A549 treated with Mapracorat at 1 μM for 4 hours (cell line): Measurements from ENCODE around the gene ZBTB11. TPM values are rescaled to one million over a fixed set of nuclear protein-coding genes. Genes with fewer than 3 reads are reported as not detected.

Source experiments
- total RNA-seq: library from RNA; stranded (reverse); fragments of 200-300 nt; extraction: Qiagen RNA extraction; gene quantifications from 5 replicates; pipeline ENCODE4 v1.2.3, GENCODE V29; 2022

Gene ZBTB11, protein sequence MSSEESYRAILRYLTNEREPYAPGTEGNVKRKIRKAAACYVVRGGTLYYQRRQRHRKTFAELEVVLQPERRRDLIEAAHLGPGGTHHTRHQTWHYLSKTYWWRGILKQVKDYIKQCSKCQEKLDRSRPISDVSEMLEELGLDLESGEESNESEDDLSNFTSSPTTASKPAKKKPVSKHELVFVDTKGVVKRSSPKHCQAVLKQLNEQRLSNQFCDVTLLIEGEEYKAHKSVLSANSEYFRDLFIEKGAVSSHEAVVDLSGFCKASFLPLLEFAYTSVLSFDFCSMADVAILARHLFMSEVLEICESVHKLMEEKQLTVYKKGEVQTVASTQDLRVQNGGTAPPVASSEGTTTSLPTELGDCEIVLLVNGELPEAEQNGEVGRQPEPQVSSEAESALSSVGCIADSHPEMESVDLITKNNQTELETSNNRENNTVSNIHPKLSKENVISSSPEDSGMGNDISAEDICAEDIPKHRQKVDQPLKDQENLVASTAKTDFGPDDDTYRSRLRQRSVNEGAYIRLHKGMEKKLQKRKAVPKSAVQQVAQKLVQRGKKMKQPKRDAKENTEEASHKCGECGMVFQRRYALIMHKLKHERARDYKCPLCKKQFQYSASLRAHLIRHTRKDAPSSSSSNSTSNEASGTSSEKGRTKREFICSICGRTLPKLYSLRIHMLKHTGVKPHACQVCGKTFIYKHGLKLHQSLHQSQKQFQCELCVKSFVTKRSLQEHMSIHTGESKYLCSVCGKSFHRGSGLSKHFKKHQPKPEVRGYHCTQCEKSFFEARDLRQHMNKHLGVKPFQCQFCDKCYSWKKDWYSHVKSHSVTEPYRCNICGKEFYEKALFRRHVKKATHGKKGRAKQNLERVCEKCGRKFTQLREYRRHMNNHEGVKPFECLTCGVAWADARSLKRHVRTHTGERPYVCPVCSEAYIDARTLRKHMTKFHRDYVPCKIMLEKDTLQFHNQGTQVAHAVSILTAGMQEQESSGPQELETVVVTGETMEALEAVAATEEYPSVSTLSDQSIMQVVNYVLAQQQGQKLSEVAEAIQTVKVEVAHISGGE
- total RNA-seq: 8.8 to 10.6 TPM (median 9.9 TPM) in 5 replicates

GRCh38 chr3:101676765-101677435 is at the start of gene ZBTB11:
ZBTB11 (minus strand) TSS chr3:101677132; CDS start chr3:101676914, 218 bp downstream.

DNA sequence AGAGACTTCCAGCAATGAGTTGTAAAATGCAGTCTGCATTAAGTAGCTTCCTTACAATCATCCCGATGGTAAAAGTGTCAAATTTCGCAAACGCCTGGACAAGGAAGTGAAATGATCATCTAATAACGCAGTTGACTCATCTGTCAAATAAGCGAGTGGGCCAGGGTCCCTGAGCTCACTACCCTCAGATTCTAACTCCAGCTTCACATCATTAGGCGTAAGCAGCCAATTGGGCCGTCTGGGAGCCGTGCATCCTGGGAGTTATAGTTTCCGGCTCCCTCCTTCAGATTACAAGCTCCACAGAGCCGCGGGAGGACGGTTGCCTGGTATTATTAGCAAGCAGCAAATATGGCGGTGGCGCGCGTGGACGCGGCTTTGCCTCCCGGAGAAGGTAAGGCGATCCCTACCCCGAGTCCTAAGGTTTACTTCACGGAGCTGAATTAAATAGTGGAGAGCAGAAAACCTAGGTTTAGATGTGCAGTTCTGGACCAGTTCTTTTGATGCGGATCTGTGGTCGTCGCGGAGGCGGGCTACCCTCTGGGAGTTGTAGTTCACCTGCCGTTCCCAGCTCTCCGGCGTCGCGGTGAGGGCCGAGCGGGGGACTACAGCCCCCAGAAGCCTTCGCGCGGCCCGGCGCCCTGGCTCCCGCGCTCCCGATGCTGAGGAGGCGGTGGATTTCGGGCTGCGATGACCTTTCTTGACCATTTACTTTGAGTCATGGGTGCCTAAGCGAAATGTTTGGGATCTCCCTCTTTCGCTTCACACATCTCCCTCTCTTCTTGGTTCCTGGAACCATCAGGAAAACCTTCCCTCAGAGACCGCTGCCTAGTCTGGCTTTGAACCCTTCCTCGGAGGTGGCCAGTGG is 47.6 kb upstream of the ZBTB11 start, which contains the start of gene CEP97:
TSS of gene CEP97 (plus strand) at position 286 of the 865 bp plus-strand sequence. CDS start at position 349, 63 bp downstream.

Other genes with a start within 250 kb of the ZBTB11 start
- gene SENP7, start 163.9 kb downstream of the ZBTB11 start, total RNA-seq: 1.5 to 2.8 TPM (median 2.5 TPM) in 5 replicates
- gene TRMT10C, start 115.3 kb downstream of the ZBTB11 start, total RNA-seq: 30.4 to 32.8 TPM (median 32.4 TPM) in 5 replicates
- gene PCNP, start 103.0 kb downstream of the ZBTB11 start, total RNA-seq: 90.7 to 107 TPM (median 101 TPM) in 5 replicates
- gene RPL24, start 9.6 kb upstream of the ZBTB11 start, total RNA-seq: 1,627 to 2,221 TPM (median 1,652 TPM) in 5 replicates
- 3.1 to 5.6 TPM (median 4.7 TPM) in 5 replicates for gene CEP97, start 47.5 kb upstream of the ZBTB11 start, total RNA-seq
- gene NXPE3, start 102.1 kb upstream of the ZBTB11 start, total RNA-seq: 18.7 to 25.5 TPM (median 21.0 TPM) in 5 replicates
- 5.7 to 9.8 TPM (median 7.7 TPM) in 5 replicates for gene NFKBIZ, start 172.4 kb upstream of the ZBTB11 start, total RNA-seq